Loucy (cell line): ENCODE results near the gene LTA.

Source experiments
- CTCF ChIP-seq: fragments of 200-600 bp; sonication (generic); conservative IDR thresholded peaks from 2 replicates; pipeline ENCODE4 v1.5.1; 2014; ENCODE audit warnings: mild to moderate bottlenecking, antibody characterized with exemption, low read length
- EZH2phosphoT487 ChIP-seq: fragments of 200-600 bp; IDR thresholded peaks from 2 replicates; pipeline ENCODE4 v1.6.1; 2018; ENCODE audit warnings: antibody characterized with exemption, mild to moderate bottlenecking, moderate library complexity, borderline replicate concordance

GRCh38 chr6:31543639-31544038 lies 28.4 kb upstream of the LTA start:
- TF ChIP-seq CTCF (no peak), EZH2phosphoT487 (no peak)
